Osteoblast (primary cell): ENCODE data around the gene OTOA. TPM values are rescaled to one million over a fixed set of nuclear protein-coding genes. Genes with fewer than 3 reads are reported as not detected.
"Not testable (repeated sequence)": the region's sequence is repeated elsewhere in the genome, so short reads cannot be mapped to it uniquely, and the experiment has no call there.

Experiments used
- DNase-seq: peaks from one replicate; pipeline ENCODE4 v3.0.0; 2011; ENCODE audit warnings: low spot score, mixed read lengths; ENCODE audit not compliant: insufficient read length; ENCODE audit errors: missing footprints
- H2AFZ ChIP-seq: 2 replicates; pipeline ENCODE4 v1.6.0; 2011; ENCODE audit warnings: mild to moderate bottlenecking, low read length
- H3K27ac ChIP-seq: 2 replicates; pipeline ENCODE4 v1.5.1; 2011; ENCODE audit warnings: mild to moderate bottlenecking, low read depth, low read length, moderate library complexity
- H3K27me3 ChIP-seq: 2 replicates; pipeline ENCODE4 v1.6.0; 2012; ENCODE audit warnings: mild to moderate bottlenecking, control low read depth, inconsistent platforms, low read length, moderate library complexity; ENCODE audit not compliant: insufficient read depth
- H3K36me3 ChIP-seq: 2 replicates; pipeline ENCODE4 v1.5.1; 2011; ENCODE audit warnings: mild to moderate bottlenecking, low read length, control low read depth, moderate library complexity; ENCODE audit not compliant: insufficient read depth
- H3K4me1 ChIP-seq: 2 replicates; pipeline ENCODE4 v1.5.1; 2011; ENCODE audit warnings: mild to moderate bottlenecking, low read length, control low read depth, moderate library complexity; ENCODE audit not compliant: insufficient read depth
- H3K4me2 ChIP-seq: 2 replicates; pipeline ENCODE4 v1.6.0; 2011; ENCODE audit warnings: mild to moderate bottlenecking, low read length; ENCODE audit not compliant: insufficient read depth
- H3K4me3 ChIP-seq: fragments of 200-600 bp; sonication (generic); 3 replicates; pipeline ENCODE4 v1.5.1; 2012; ENCODE audit warnings: mild to moderate bottlenecking, low read length, inconsistent platforms; ENCODE audit not compliant: insufficient read depth
- H3K79me2 ChIP-seq: 2 replicates; pipeline ENCODE4 v1.6.0; 2012; ENCODE audit warnings: mild to moderate bottlenecking, low read length, control low read depth, inconsistent platforms; ENCODE audit not compliant: insufficient read depth
- H3K9me3 ChIP-seq: 2 replicates; pipeline ENCODE4 v1.5.1; 2011; ENCODE audit warnings: low read depth, low read length, control low read depth
- H4K20me1 ChIP-seq: 2 replicates; pipeline ENCODE4 v1.6.0; 2012; ENCODE audit warnings: mild to moderate bottlenecking, low read length, control low read depth; ENCODE audit not compliant: insufficient read depth
- CTCF ChIP-seq: IDR thresholded peaks from 2 replicates; pipeline ENCODE4 v1.5.1; 2011; ENCODE audit warnings: mild to moderate bottlenecking, low read depth, low read length, moderate library complexity; ENCODE audit errors: extremely low read depth
- total RNA-seq: library from RNA; depleted of rRNA; stranded (reverse); fragments of >200 nt; gene quantifications from 2 replicates; pipeline ENCODE4 v1.2.3, GENCODE V29; 2012

OTOA gene
- total RNA-seq, 1 donor: under 0.01 TPM

- Histone ChIP-seq H4K20me1 (no peaks in the 10 kb centered on the region), H3K4me1 (no peaks in the 10 kb centered on the region), H3K27me3 (no peaks in the 10 kb centered on the region), H2AFZ (no peak overlapping the region), H3K4me2 (no peak overlapping the region), H3K79me2 (no peaks in the 10 kb centered on the region), H3K27ac (no peak overlapping the region), H3K36me3 (no peaks in the 10 kb centered on the region), H3K4me3 (no peak overlapping the region), H3K9me3 (no peaks in the 10 kb centered on the region)
- no peak for TF ChIP-seq CTCF
- no peak for DNase-seq
These were observed 19.4 kb downstream of the OTOA start for GRCh38 chr16:21683184-21683583.

- Histone ChIP-seq H3K27ac (no peak overlapping the region), H3K36me3 (no peaks in the 10 kb centered on the region), H3K4me3 (no peak overlapping the region), H3K4me1 (no peaks in the 10 kb centered on the region), H2AFZ (no peak overlapping the region), H3K9me3 (no peaks in the 10 kb centered on the region), H3K27me3 (no peaks in the 10 kb centered on the region), H3K79me2 (no peaks in the 10 kb centered on the region), H3K4me2 (no peak overlapping the region), H4K20me1 (no peaks in the 10 kb centered on the region)
- TF ChIP-seq CTCF: peak; percentile 39
- DNase-seq: no peak
These were observed 20.4 kb downstream of the OTOA start for GRCh38 chr16:21684199-21684598.

DNA sequence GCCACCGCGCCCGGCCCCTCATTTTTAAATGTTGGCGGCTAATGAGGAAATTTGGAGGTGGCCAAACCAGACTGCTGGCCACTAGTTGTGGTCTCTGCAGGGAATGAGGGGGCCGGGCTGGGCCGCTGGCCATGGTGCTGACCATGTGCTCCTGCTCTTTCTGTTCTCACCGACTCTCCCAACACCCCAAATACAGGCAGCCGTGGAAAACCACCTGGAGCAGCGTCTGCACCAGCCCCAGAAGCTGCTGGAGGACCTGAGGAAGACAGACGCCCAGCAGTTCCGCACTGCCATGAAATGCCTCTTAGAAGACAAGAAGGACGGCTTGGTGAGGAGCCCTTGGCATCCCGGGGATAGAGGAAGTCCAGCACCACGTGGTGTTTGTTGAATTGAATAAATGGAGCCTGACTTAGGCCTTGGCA is 21.3 kb downstream of the OTOA start:
- no peaks in the 10 kb centered on the region for H3K79me2 ChIP-seq
- TF ChIP-seq CTCF: no peak
- no peak overlapping the region for H3K4me3 ChIP-seq
- H3K4me1 ChIP-seq: no peaks in the 10 kb centered on the region
- H3K36me3 ChIP-seq: no peaks in the 10 kb centered on the region
- H3K4me2 ChIP-seq: no peak overlapping the region
- H4K20me1 ChIP-seq: no peaks in the 10 kb centered on the region
- no peak overlapping the region for H2AFZ ChIP-seq
- no peak overlapping the region for H3K27ac ChIP-seq
- H3K27me3 ChIP-seq: no peaks in the 10 kb centered on the region
- no peaks in the 10 kb centered on the region for H3K9me3 ChIP-seq
- DNase-seq: peak; percentile 32

- Histone ChIP-seq H3K36me3 (no peaks in the 10 kb centered on the region), H2AFZ (no peak overlapping the region), H3K4me1 (no peaks in the 10 kb centered on the region), H4K20me1 (no peaks in the 10 kb centered on the region), H3K27me3 (no peaks in the 10 kb centered on the region), H3K4me3 (no peak overlapping the region), H3K79me2 (no peaks in the 10 kb centered on the region), H3K9me3 (no peaks in the 10 kb centered on the region), H3K4me2 (no peak overlapping the region), H3K27ac (no peak overlapping the region)
- no peak for TF ChIP-seq CTCF
- no peak for DNase-seq
These were observed 25.3 kb downstream of the OTOA start for GRCh38 chr16:21689107-21689506.

GRCh38 chr16:21690967-21691366 is 27.2 kb downstream of the OTOA start:
- DNase-seq: not testable (repeated sequence)

More at GRCh38 chr16:21690967-21691366, 27.2 kb downstream of the OTOA start:
- not testable (repeated sequence) for H3K4me1 ChIP-seq, H2AFZ ChIP-seq, H3K27me3 ChIP-seq, H3K36me3 ChIP-seq, H3K9me3 ChIP-seq, H3K27ac ChIP-seq, H3K79me2 ChIP-seq, H3K4me3 ChIP-seq, H3K4me2 ChIP-seq, H4K20me1 ChIP-seq
